HEK293 (cell line): Measurements from ENCODE around the gene NPIPB2.
A peak's percentile ranks its signal among the peaks of the same experiment; 100 is the strongest.

Experiments used
- BCL11A ChIP-seq: fragments of 450-650 bp; formaldehyde crosslinking; IDR thresholded peaks from 2 replicates; pipeline ENCODE4 v1.5.1; 2016; ENCODE audit warnings: low read depth, missing biosample characterization, missing genetic modification characterization
- FEZF1 ChIP-seq: fragments of 450-650 bp; formaldehyde crosslinking; IDR thresholded peaks from 2 replicates; pipeline ENCODE4 v1.5.1; 2016; ENCODE audit warnings: missing biosample characterization, missing genetic modification characterization
- GFI1B ChIP-seq: fragments of 450-650 bp; formaldehyde crosslinking; IDR thresholded peaks from 2 replicates; pipeline ENCODE4 v1.5.1; 2016; ENCODE audit warnings: missing biosample characterization, missing genetic modification characterization
- IKZF3 ChIP-seq: fragments of 450-650 bp; IDR thresholded peaks from 2 replicates; pipeline ENCODE4 v1.5.0; 2018; ENCODE audit warnings: missing biosample characterization, mild to moderate bottlenecking, missing genetic modification characterization, moderate library complexity
- SETDB1 ChIP-seq: IDR thresholded peaks from one replicate; pipeline ENCODE4 v1.6.1; 2017; ENCODE audit warnings: mild to moderate bottlenecking, low read length, moderate library complexity, mixed read lengths; ENCODE audit not compliant: insufficient read length
- SP7 ChIP-seq: fragments of 450-650 bp; formaldehyde crosslinking; IDR thresholded peaks from 2 replicates; pipeline ENCODE4 v1.5.1; 2016; ENCODE audit warnings: missing biosample characterization, missing genetic modification characterization
- YY1 ChIP-seq: fragments of 450-650 bp; formaldehyde crosslinking; IDR thresholded peaks from 2 replicates; pipeline ENCODE4 v1.5.1; 2018; ENCODE audit warnings: missing biosample characterization, missing genetic modification characterization
- ZBTB17 ChIP-seq: fragments of 450-650 bp; formaldehyde crosslinking; IDR thresholded peaks from 2 replicates; pipeline ENCODE4 v1.5.1; 2016; ENCODE audit warnings: missing biosample characterization, missing genetic modification characterization
- ZBTB48 ChIP-seq: fragments of 450-650 bp; formaldehyde crosslinking; IDR thresholded peaks from 2 replicates; pipeline ENCODE4 v1.5.1; 2016; ENCODE audit warnings: missing biosample characterization, missing genetic modification characterization
- ZBTB7A ChIP-seq: fragments of 450-650 bp; formaldehyde crosslinking; IDR thresholded peaks from 2 replicates; pipeline ENCODE4 v1.5.1; 2016; ENCODE audit warnings: low read depth, missing biosample characterization, missing genetic modification characterization
- ZFP3 ChIP-seq: fragments of 450-650 bp; formaldehyde crosslinking; IDR thresholded peaks from 2 replicates; pipeline ENCODE4 v1.5.1; 2016; ENCODE audit warnings: low read depth, missing biosample characterization, missing genetic modification characterization
- ZNF10 ChIP-seq: fragments of 450-650 bp; formaldehyde crosslinking; IDR thresholded peaks from 2 replicates; pipeline ENCODE4 v1.5.1; 2017; ENCODE audit warnings: missing biosample characterization, missing genetic modification characterization
- ZNF112 ChIP-seq: fragments of 450-650 bp; formaldehyde crosslinking; IDR thresholded peaks from 2 replicates; pipeline ENCODE4 v1.5.0; 2017; ENCODE audit warnings: missing biosample characterization, missing genetic modification characterization
- ZNF169 ChIP-seq: fragments of 450-650 bp; formaldehyde crosslinking; IDR thresholded peaks from 2 replicates; pipeline ENCODE4 v1.5.1; 2016; ENCODE audit warnings: missing biosample characterization, missing genetic modification characterization
- ZNF174 ChIP-seq: fragments of 450-650 bp; formaldehyde crosslinking; IDR thresholded peaks from 2 replicates; pipeline ENCODE4 v1.5.0; 2017; ENCODE audit warnings: missing biosample characterization, mild to moderate bottlenecking, missing genetic modification characterization
- ZNF239 ChIP-seq: fragments of 450-650 bp; formaldehyde crosslinking; IDR thresholded peaks from 2 replicates; pipeline ENCODE4 v1.5.1; 2016; ENCODE audit warnings: missing biosample characterization, missing genetic modification characterization
- ZNF335 ChIP-seq: fragments of 450-650 bp; formaldehyde crosslinking; conservative IDR thresholded peaks from 2 replicates; pipeline ENCODE4 v1.5.1; 2016; ENCODE audit warnings: missing biosample characterization, missing genetic modification characterization
- ZNF423 ChIP-seq: fragments of 450-650 bp; formaldehyde crosslinking; IDR thresholded peaks from 2 replicates; pipeline ENCODE4 v1.5.1; 2016; ENCODE audit warnings: missing biosample characterization, missing genetic modification characterization
- ZNF433 ChIP-seq: fragments of 450-650 bp; formaldehyde crosslinking; IDR thresholded peaks from 2 replicates; pipeline ENCODE4 v1.5.1; 2016; ENCODE audit warnings: missing biosample characterization, missing genetic modification characterization, low read depth
- ZNF548 ChIP-seq: fragments of 450-650 bp; formaldehyde crosslinking; IDR thresholded peaks from 2 replicates; pipeline ENCODE4 v1.5.1; 2016; ENCODE audit warnings: missing biosample characterization, missing genetic modification characterization
- ZNF610 ChIP-seq: fragments of 450-650 bp; formaldehyde crosslinking; IDR thresholded peaks from 2 replicates; pipeline ENCODE4 v1.5.1; 2016; ENCODE audit warnings: missing biosample characterization, missing genetic modification characterization, borderline replicate concordance
- ZNF654 ChIP-seq: fragments of 450-650 bp; formaldehyde crosslinking; IDR thresholded peaks from 2 replicates; pipeline ENCODE4 v1.5.1; 2016; ENCODE audit warnings: low read depth, missing biosample characterization, missing genetic modification characterization
- ZNF660 ChIP-seq: fragments of 450-650 bp; IDR thresholded peaks from 2 replicates; pipeline ENCODE4 v1.5.1; 2018; ENCODE audit warnings: missing biosample characterization, mild to moderate bottlenecking, missing genetic modification characterization
- ZNF768 ChIP-seq: fragments of 450-650 bp; formaldehyde crosslinking; IDR thresholded peaks from 2 replicates; pipeline ENCODE4 v1.5.1; 2018; ENCODE audit warnings: missing biosample characterization, mild to moderate bottlenecking, missing genetic modification characterization
- ZNF791 ChIP-seq: fragments of 450-650 bp; formaldehyde crosslinking; IDR thresholded peaks from 2 replicates; pipeline ENCODE4 v1.5.1; 2016; ENCODE audit warnings: missing biosample characterization, missing genetic modification characterization
- TF ChIP-seq, protein P1 (sequence below): fragments of 450-650 bp; formaldehyde crosslinking; IDR thresholded peaks from 2 replicates; pipeline ENCODE4 v1.5.1; 2016; ENCODE audit warnings: missing biosample characterization, missing genetic modification characterization
- TF ChIP-seq, protein P2 (sequence below): fragments of 450-650 bp; formaldehyde crosslinking; IDR thresholded peaks from 2 replicates; pipeline ENCODE4 v1.5.1; 2016; ENCODE audit warnings: missing biosample characterization, missing genetic modification characterization
- TF ChIP-seq, protein P3 (sequence below): fragments of 450-650 bp; formaldehyde crosslinking; IDR thresholded peaks from 2 replicates; pipeline ENCODE4 v1.5.1; 2017; ENCODE audit warnings: missing biosample characterization, missing genetic modification characterization
- TF ChIP-seq, protein P4 (sequence below): fragments of 450-650 bp; formaldehyde crosslinking; IDR thresholded peaks from 2 replicates; pipeline ENCODE4 v1.5.1; 2016; ENCODE audit warnings: missing biosample characterization, missing genetic modification characterization
- TF ChIP-seq, protein P5 (sequence below): fragments of 450-650 bp; formaldehyde crosslinking; IDR thresholded peaks from 2 replicates; pipeline ENCODE4 v1.5.1; 2016; ENCODE audit warnings: missing biosample characterization, missing genetic modification characterization, low read depth

The NPIPB2 gene

DNA sequence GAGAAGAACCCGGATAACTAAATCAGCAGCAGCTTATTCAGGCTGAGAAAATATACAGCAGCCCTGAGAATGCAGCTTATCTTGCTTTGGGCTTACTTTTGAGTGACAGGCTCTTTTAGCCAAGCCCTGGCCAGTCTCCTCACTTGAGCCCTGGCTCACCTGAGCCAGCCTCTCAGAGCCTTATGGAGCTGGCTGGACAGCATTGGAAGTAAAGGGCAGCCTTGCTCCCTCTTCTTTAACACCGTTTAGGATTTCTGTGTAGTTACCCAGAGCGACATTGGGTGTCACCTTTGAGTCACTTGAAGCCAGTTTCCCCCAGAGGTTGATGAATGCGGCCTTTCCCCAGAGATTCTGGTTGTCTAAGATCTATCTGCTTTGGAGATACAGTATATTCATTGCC lies 7.7 kb upstream of the NPIPB2 start (continued):
- TF ChIP-seq, protein P1, sequence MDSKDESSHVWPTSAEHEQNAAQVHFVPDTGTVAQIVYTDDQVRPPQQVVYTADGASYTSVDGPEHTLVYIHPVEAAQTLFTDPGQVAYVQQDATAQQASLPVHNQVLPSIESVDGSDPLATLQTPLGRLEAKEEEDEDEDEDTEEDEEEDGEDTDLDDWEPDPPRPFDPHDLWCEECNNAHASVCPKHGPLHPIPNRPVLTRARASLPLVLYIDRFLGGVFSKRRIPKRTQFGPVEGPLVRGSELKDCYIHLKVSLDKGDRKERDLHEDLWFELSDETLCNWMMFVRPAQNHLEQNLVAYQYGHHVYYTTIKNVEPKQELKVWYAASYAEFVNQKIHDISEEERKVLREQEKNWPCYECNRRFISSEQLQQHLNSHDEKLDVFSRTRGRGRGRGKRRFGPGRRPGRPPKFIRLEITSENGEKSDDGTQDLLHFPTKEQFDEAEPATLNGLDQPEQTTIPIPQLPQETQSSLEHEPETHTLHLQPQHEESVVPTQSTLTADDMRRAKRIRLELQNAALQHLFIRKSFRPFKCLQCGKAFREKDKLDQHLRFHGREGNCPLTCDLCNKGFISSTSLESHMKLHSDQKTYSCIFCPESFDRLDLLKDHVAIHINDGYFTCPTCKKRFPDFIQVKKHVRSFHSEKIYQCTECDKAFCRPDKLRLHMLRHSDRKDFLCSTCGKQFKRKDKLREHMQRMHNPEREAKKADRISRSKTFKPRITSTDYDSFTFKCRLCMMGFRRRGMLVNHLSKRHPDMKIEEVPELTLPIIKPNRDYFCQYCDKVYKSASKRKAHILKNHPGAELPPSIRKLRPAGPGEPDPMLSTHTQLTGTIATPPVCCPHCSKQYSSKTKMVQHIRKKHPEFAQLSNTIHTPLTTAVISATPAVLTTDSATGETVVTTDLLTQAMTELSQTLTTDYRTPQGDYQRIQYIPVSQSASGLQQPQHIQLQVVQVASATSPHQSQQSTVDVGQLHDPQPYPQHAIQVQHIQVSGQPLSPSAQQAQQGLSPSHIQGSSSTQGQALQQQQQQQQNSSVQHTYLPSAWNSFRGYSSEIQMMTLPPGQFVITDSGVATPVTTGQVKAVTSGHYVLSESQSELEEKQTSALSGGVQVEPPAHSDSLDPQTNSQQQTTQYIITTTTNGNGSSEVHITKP (tag by site-specific recombination) = peak; percentile 35; the same call in 1 of the 2 replicates
- TF ChIP-seq ZNF335 (tag by site-specific recombination) (no peak), ZNF660 (tag by site-specific recombination) (0 out of 2 replicates have a peak, but pooled peaks have one; percentile 34), ZBTB17 (peak; percentile 83), ZNF548 (tag by site-specific recombination) (no peak), FEZF1 (tag by site-specific recombination) (no peak), ZNF10 (no peak), ZNF768 (no peak), ZBTB7A (no peak), ZNF791 (no peak), ZFP3 (tag by site-specific recombination) (no peak), ZNF654 (tag by site-specific recombination) (peak; percentile 72), ZBTB48 (tag by site-specific recombination) (no peak), ZNF112 (tag by site-specific recombination) (no peak), ZNF169 (tag by site-specific recombination) (no peak), ZNF433 (tag by site-specific recombination) (no peak), GFI1B (no peak), ZNF423 (tag by site-specific recombination) (no peak), BCL11A (no peak), ZNF239 (tag by site-specific recombination) (no peak), SETDB1 (no peak), YY1 (tag by site-specific recombination) (no peak), ZNF610 (tag by site-specific recombination) (no peak), IKZF3 (tag by site-specific recombination) (no peak), ZNF174 (no peak), SP7 (tag by site-specific recombination) (no peak)
- TF ChIP-seq, protein P2, sequence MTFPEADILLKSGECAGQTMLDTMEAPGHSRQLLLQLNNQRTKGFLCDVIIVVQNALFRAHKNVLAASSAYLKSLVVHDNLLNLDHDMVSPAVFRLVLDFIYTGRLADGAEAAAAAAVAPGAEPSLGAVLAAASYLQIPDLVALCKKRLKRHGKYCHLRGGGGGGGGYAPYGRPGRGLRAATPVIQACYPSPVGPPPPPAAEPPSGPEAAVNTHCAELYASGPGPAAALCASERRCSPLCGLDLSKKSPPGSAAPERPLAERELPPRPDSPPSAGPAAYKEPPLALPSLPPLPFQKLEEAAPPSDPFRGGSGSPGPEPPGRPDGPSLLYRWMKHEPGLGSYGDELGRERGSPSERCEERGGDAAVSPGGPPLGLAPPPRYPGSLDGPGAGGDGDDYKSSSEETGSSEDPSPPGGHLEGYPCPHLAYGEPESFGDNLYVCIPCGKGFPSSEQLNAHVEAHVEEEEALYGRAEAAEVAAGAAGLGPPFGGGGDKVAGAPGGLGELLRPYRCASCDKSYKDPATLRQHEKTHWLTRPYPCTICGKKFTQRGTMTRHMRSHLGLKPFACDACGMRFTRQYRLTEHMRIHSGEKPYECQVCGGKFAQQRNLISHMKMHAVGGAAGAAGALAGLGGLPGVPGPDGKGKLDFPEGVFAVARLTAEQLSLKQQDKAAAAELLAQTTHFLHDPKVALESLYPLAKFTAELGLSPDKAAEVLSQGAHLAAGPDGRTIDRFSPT = no peak
- TF ChIP-seq, protein P3, sequence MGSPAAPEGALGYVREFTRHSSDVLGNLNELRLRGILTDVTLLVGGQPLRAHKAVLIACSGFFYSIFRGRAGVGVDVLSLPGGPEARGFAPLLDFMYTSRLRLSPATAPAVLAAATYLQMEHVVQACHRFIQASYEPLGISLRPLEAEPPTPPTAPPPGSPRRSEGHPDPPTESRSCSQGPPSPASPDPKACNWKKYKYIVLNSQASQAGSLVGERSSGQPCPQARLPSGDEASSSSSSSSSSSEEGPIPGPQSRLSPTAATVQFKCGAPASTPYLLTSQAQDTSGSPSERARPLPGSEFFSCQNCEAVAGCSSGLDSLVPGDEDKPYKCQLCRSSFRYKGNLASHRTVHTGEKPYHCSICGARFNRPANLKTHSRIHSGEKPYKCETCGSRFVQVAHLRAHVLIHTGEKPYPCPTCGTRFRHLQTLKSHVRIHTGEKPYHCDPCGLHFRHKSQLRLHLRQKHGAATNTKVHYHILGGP (tag by site-specific recombination) = no peak
- TF ChIP-seq, protein P4, sequence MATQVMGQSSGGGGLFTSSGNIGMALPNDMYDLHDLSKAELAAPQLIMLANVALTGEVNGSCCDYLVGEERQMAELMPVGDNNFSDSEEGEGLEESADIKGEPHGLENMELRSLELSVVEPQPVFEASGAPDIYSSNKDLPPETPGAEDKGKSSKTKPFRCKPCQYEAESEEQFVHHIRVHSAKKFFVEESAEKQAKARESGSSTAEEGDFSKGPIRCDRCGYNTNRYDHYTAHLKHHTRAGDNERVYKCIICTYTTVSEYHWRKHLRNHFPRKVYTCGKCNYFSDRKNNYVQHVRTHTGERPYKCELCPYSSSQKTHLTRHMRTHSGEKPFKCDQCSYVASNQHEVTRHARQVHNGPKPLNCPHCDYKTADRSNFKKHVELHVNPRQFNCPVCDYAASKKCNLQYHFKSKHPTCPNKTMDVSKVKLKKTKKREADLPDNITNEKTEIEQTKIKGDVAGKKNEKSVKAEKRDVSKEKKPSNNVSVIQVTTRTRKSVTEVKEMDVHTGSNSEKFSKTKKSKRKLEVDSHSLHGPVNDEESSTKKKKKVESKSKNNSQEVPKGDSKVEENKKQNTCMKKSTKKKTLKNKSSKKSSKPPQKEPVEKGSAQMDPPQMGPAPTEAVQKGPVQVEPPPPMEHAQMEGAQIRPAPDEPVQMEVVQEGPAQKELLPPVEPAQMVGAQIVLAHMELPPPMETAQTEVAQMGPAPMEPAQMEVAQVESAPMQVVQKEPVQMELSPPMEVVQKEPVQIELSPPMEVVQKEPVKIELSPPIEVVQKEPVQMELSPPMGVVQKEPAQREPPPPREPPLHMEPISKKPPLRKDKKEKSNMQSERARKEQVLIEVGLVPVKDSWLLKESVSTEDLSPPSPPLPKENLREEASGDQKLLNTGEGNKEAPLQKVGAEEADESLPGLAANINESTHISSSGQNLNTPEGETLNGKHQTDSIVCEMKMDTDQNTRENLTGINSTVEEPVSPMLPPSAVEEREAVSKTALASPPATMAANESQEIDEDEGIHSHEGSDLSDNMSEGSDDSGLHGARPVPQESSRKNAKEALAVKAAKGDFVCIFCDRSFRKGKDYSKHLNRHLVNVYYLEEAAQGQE (tag by site-specific recombination) = no peak
- TF ChIP-seq, protein P5, sequence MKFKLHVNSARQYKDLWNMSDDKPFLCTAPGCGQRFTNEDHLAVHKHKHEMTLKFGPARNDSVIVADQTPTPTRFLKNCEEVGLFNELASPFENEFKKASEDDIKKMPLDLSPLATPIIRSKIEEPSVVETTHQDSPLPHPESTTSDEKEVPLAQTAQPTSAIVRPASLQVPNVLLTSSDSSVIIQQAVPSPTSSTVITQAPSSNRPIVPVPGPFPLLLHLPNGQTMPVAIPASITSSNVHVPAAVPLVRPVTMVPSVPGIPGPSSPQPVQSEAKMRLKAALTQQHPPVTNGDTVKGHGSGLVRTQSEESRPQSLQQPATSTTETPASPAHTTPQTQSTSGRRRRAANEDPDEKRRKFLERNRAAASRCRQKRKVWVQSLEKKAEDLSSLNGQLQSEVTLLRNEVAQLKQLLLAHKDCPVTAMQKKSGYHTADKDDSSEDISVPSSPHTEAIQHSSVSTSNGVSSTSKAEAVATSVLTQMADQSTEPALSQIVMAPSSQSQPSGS (tag by site-specific recombination) = no peak
